IMR-90 (cell line): ENCODE data around the gene PPP1R3F. TPM values are rescaled to one million over a fixed set of nuclear protein-coding genes. Genes with fewer than 3 reads are reported as not detected.
A peak's percentile ranks its signal among the peaks of the same experiment; 100 is the strongest.

ENCODE experiments used
- ATAC-seq: fragments of 200-7000 bp; cut with Tn5 transposase; 2 replicates; pipeline ENCODE4 v1.9.1; 2020; ENCODE audit warnings: low read depth, mild to moderate bottlenecking, moderate library complexity
- BruUV-seq: library from RNA; stranded (reverse); fragments of 400-500 nt; replicated peaks from 2 replicates; lab custom pipeline; 2021; lab: Mats Ljungman, UMichigan
- CTCF ChIA-PET: fragments of 300-600 bp; formaldehyde crosslinking; extraction: SDS; loops from one replicate; lab custom pipeline; 2021; ENCODE audit warnings: antibody characterized with exemption; lab: Yijun Ruan, JAX
- POLR2A ChIA-PET: fragments of 300-600 bp; sonication (Branson Sonifier 250); formaldehyde crosslinking; loops from one replicate; lab custom pipeline; 2022; ENCODE audit warnings: antibody characterized with exemption; ENCODE audit not compliant: unreplicated experiment; lab: Charles Lee
- DNase-seq: peaks from one replicate; pipeline ENCODE4 v3.0.0; 2013
- H2AFZ ChIP-seq: replicated peaks from 2 replicates; pipeline ENCODE3; 2013; ENCODE audit warnings: low read length, mild to moderate bottlenecking; ENCODE audit not compliant: poor library complexity
- H2AK5ac ChIP-seq: 2 replicates; pipeline ENCODE4 v1.6.1; 2013; ENCODE audit warnings: low read depth, low read length, inconsistent platforms
- H2AK9ac ChIP-seq: replicated peaks from 2 replicates; pipeline ENCODE3; 2013; ENCODE audit warnings: mild to moderate bottlenecking, low read depth, low read length, moderate library complexity; ENCODE audit not compliant: poor library complexity
- H2BK120ac ChIP-seq: 2 replicates; pipeline ENCODE4 v1.6.1; 2013; ENCODE audit warnings: low read depth, low read length, inconsistent platforms
- H2BK15ac ChIP-seq: 3 replicates; pipeline ENCODE4 v1.6.1; 2013; ENCODE audit warnings: low read depth, low read length, inconsistent platforms
- H2BK20ac ChIP-seq: 2 replicates; pipeline ENCODE4 v1.6.1; 2013; ENCODE audit warnings: low read depth, mild to moderate bottlenecking, inconsistent platforms, low read length, moderate library complexity
- H2BK5ac ChIP-seq: 2 replicates; pipeline ENCODE4 v1.6.1; 2013; ENCODE audit warnings: mild to moderate bottlenecking, low read depth, low read length, inconsistent platforms; ENCODE audit not compliant: poor library complexity, severe bottlenecking
- H3K14ac ChIP-seq: replicated peaks from 2 replicates; pipeline ENCODE4 v1.6.1; 2013; ENCODE audit warnings: low read depth, low read length, inconsistent platforms
- H3K18ac ChIP-seq: 2 replicates; pipeline ENCODE4 v1.6.1; 2013; ENCODE audit warnings: low read depth, low read length, control low read depth
- H3K23ac ChIP-seq: 2 replicates; pipeline ENCODE4 v1.6.1; 2013; ENCODE audit warnings: low read depth, low read length, inconsistent platforms
- H3K27ac ChIP-seq: 2 replicates; pipeline ENCODE4 v1.5.1; 2013; ENCODE audit warnings: mild to moderate bottlenecking, control low read depth, low read length; ENCODE audit not compliant: insufficient read depth
- H3K27me3 ChIP-seq: 2 replicates; pipeline ENCODE4 v1.6.1; 2013; ENCODE audit warnings: low read length; ENCODE audit not compliant: control insufficient read depth, insufficient read depth
- H3K36me3 ChIP-seq: 2 replicates; pipeline ENCODE4 v1.6.1; 2013; ENCODE audit warnings: low read length, mixed read lengths; ENCODE audit not compliant: control insufficient read depth, insufficient read depth
- H3K4ac ChIP-seq: 2 replicates; pipeline ENCODE4 v1.6.1; 2013; ENCODE audit warnings: low read depth, low read length, inconsistent platforms
- H3K4me1 ChIP-seq: 2 replicates; pipeline ENCODE4 v1.6.1; 2013; ENCODE audit warnings: low read length, mixed read lengths; ENCODE audit not compliant: control insufficient read depth, insufficient read depth
- H3K4me2 ChIP-seq: 2 replicates; pipeline ENCODE4 v1.6.1; 2013; ENCODE audit warnings: low read depth, mild to moderate bottlenecking, control low read depth, low read length, moderate library complexity
- H3K4me3 ChIP-seq: 2 replicates; pipeline ENCODE4 v1.5.1; 2013; ENCODE audit warnings: low read depth, mild to moderate bottlenecking, control low read depth, low read length, moderate library complexity; ENCODE audit not compliant: insufficient read depth
- H3K56ac ChIP-seq: 2 replicates; pipeline ENCODE4 v1.6.1; 2013; ENCODE audit warnings: low read length, inconsistent platforms; ENCODE audit not compliant: insufficient read depth; ENCODE audit errors: extremely low read depth
- H3K79me1 ChIP-seq, 2 experiments: 2 replicates each; pipeline ENCODE4 v1.6.1; 2013; ENCODE audit warnings: low read length in 2 of 2, inconsistent platforms in 1 of 2, low read depth in 1 of 2
- H3K9ac ChIP-seq: 2 replicates; pipeline ENCODE4 v1.6.1; 2013; ENCODE audit warnings: low read depth, low read length, control low read depth
- H3K9me1 ChIP-seq: 2 replicates; pipeline ENCODE4 v1.6.1; 2013; ENCODE audit warnings: low read length, inconsistent platforms; ENCODE audit not compliant: insufficient read depth
- H3K9me3 ChIP-seq: 2 replicates; pipeline ENCODE4 v1.6.1; 2013; ENCODE audit warnings: low read length; ENCODE audit not compliant: control insufficient read depth, insufficient read depth
- H4K20me1 ChIP-seq: 2 replicates; pipeline ENCODE4 v1.6.1; 2013; ENCODE audit warnings: low read length, inconsistent platforms; ENCODE audit not compliant: insufficient read depth
- H4K5ac ChIP-seq: 2 replicates; pipeline ENCODE4 v1.6.1; 2013; ENCODE audit warnings: mild to moderate bottlenecking, low read depth, low read length, control low read depth
- H4K8ac ChIP-seq, 2 experiments: 2 replicates each; pipeline ENCODE4 v1.6.1; 2013; ENCODE audit warnings: low read depth in 2 of 2, low read length in 2 of 2, control low read depth in 1 of 2, inconsistent platforms in 1 of 2
- H4K91ac ChIP-seq: 2 replicates; pipeline ENCODE4 v1.6.1; 2013; ENCODE audit warnings: low read depth, low read length, inconsistent platforms; ENCODE audit not compliant: insufficient read depth
- BHLHE40 ChIP-seq: fragments of 150-350 bp; IDR thresholded peaks from 2 replicates; pipeline ENCODE4 v1.6.1; 2016; ENCODE audit warnings: mild to moderate bottlenecking, low read depth, low read length
- CHD1 ChIP-seq: IDR thresholded peaks from 2 replicates; pipeline ENCODE4 v1.6.1; 2012; ENCODE audit warnings: low read depth, low read length, improper control_type of control experiment
- MAFK ChIP-seq: IDR thresholded peaks from 2 replicates; pipeline ENCODE4 v1.6.1; 2012; ENCODE audit warnings: low read depth, low read length, improper control_type of control experiment
- MAZ ChIP-seq: IDR thresholded peaks from 2 replicates; pipeline ENCODE4 v1.6.1; 2012; ENCODE audit warnings: low read depth, mild to moderate bottlenecking, low read length, improper control_type of control experiment, moderate library complexity, borderline replicate concordance
- MXI1 ChIP-seq: IDR thresholded peaks from 2 replicates; pipeline ENCODE4 v1.6.1; 2012; ENCODE audit warnings: low read depth, mild to moderate bottlenecking, low read length, moderate library complexity, borderline replicate concordance
- RAD21 ChIP-seq: IDR thresholded peaks from 2 replicates; pipeline ENCODE4 v1.6.1; 2012; ENCODE audit warnings: low read length, improper control_type of control experiment
- RFX5 ChIP-seq: IDR thresholded peaks from 2 replicates; pipeline ENCODE4 v1.8.0; 2012; ENCODE audit warnings: low read depth, mild to moderate bottlenecking, low read length, moderate library complexity
- SMC3 ChIP-seq: fragments of 150-350 bp; IDR thresholded peaks from 2 replicates; pipeline ENCODE4 v1.6.1; 2016; ENCODE audit warnings: low read depth, mild to moderate bottlenecking, antibody characterized with exemption, low read length, moderate library complexity
- WGBS, 2 experiments: methylation state at CpG; one replicate each; pipeline versions ENCODE4 v1.1.5 to v1.1.7; 2013; ENCODE audit warnings: missing lambda C conversion rate in 2 of 2; ENCODE audit not compliant: insufficient read length in 1 of 2; ENCODE audit errors: extremely low coverage in 2 of 2; 5-methylcytosine and 5-hydroxymethylcytosine counted together
- dilution Hi-C: fragments of 300-500 bp; cut with HindIII; formaldehyde crosslinking; loops from one replicate; pipeline ENCODE4 v1.14.3; 2018; ENCODE audit warnings: low sequenced_read_pairs; ENCODE audit not compliant: unreplicated experiment
- in situ Hi-C: fragments of 300-500 bp; cut with MboI; formaldehyde crosslinking; loops from 3 replicates; pipeline ENCODE4 v1.14.3; 2019; ENCODE audit warnings: low sequenced_read_pairs, inconsistent platforms, mixed read lengths
- intact Hi-C: fragments of 100-400 bp; cut with micrococcal nuclease; formaldehyde crosslinking; loops from 2 replicates; pipeline ENCODE4 v1.10.0; 2022
- polyA plus RNA-seq, 3 experiments: library from polyadenylated mRNA; depleted of rRNA; stranded (reverse); fragments of >200 nt; gene quantifications; 2 replicates each; pipeline ENCODE4 v1.2.3, GENCODE V29; 2012; ENCODE audit warnings: low replicate concordance in 1 of 3
- total RNA-seq: library from RNA; depleted of rRNA; stranded (reverse); fragments of >200 nt; gene quantifications from 2 replicates; pipeline ENCODE4 v1.2.3, GENCODE V29; 2012
- TF ChIP-seq, protein P1 (sequence below): conservative IDR thresholded peaks from 2 replicates; pipeline ENCODE4 v1.5.1; 2012; ENCODE audit warnings: mild to moderate bottlenecking, low read depth, low read length, improper control_type of control experiment
- TF ChIP-seq, protein P2 (sequence below): fragments of 150-350 bp; IDR thresholded peaks from 2 replicates; pipeline ENCODE4 v1.6.1; 2017; ENCODE audit warnings: mild to moderate bottlenecking, antibody characterized with exemption, low read length, low read depth
- TF ChIP-seq, protein P3 (sequence below): fragments of 150-350 bp; IDR thresholded peaks from 2 replicates; pipeline ENCODE4 v1.6.1; 2016; ENCODE audit warnings: low read depth, mild to moderate bottlenecking, low read length, moderate library complexity, borderline replicate concordance

The PPP1R3F gene
- total and polyA plus RNA-seq, 2 of the 4 experiments (the other 2 are of a cell fraction): 0.72 to 1.7 TPM

DNA sequence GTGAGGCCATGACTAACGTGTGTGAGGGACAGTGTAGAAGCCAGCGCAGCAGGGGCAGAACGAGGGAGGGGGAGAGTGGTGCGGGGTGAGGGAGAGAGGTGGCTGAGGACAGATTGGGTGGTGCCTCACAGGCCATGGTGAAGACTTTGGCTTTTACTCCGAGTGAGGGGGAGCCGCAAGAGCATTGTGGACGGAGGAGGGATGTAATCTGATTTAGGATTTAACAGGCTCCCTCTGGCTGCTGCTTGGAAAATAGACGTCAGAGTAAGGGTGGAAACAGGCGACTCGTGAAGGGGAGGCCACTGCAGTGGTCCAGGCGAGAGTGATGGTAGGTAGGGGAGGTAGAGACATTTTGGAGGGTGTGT lies 13.0 kb downstream of the PPP1R3F start:
- peak; percentile 33 for DNase-seq
- BruUV-seq: no TSS peak
- no peak overlapping the region for H2BK5ac ChIP-seq
- no peaks in the 10 kb centered on the region for H3K4me1 ChIP-seq
- dilution Hi-C loops (no loop called here), in situ Hi-C loops (no loop called here), intact Hi-C loops (loop anchor here (10.0 kb wide), 1 partner anchor 1018 kb away; no protein-coding TSS in a partner anchor)
- 0 out of 2 replicates have a peak overlapping the region, but pooled peaks have one; percentile 27 for H4K5ac ChIP-seq
- H3K9me1 ChIP-seq: peaks cover 3% of the 10 kb centered on the region; the same call in 1 of the 2 replicates
- H2AK5ac ChIP-seq: no peak overlapping the region
- peak; percentile 71 for ATAC-seq
- H3K27ac ChIP-seq: no peak overlapping the region
- H3K36me3 ChIP-seq: no peaks in the 10 kb centered on the region
- H3K4me3 ChIP-seq: no peak overlapping the region
- no peak overlapping the region for H3K18ac ChIP-seq
- peak overlapping the region; percentile 74 for H2AFZ ChIP-seq
- H4K20me1 ChIP-seq: no peaks in the 10 kb centered on the region
- H3K4me2 ChIP-seq: no peak overlapping the region
- H3K56ac ChIP-seq: no peak overlapping the region
- whole genome bisulfite sequencing, 2 experiments: 26% methylated on average over 5 of the region's 11 CpGs; no CpG with 5 or more reads in 1 of the 2 experiments
- no peak overlapping the region for H2BK120ac ChIP-seq
- H3K9ac ChIP-seq: no peak overlapping the region
- no peak overlapping the region for H2BK15ac ChIP-seq
- no peak overlapping the region for H3K14ac ChIP-seq
- no peak for TF ChIP-seq CHD1
- TF ChIP-seq BHLHE40: no peak
- TF ChIP-seq, protein P1, sequence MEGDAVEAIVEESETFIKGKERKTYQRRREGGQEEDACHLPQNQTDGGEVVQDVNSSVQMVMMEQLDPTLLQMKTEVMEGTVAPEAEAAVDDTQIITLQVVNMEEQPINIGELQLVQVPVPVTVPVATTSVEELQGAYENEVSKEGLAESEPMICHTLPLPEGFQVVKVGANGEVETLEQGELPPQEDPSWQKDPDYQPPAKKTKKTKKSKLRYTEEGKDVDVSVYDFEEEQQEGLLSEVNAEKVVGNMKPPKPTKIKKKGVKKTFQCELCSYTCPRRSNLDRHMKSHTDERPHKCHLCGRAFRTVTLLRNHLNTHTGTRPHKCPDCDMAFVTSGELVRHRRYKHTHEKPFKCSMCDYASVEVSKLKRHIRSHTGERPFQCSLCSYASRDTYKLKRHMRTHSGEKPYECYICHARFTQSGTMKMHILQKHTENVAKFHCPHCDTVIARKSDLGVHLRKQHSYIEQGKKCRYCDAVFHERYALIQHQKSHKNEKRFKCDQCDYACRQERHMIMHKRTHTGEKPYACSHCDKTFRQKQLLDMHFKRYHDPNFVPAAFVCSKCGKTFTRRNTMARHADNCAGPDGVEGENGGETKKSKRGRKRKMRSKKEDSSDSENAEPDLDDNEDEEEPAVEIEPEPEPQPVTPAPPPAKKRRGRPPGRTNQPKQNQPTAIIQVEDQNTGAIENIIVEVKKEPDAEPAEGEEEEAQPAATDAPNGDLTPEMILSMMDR: peak; percentile 27
- TF ChIP-seq, protein P2, sequence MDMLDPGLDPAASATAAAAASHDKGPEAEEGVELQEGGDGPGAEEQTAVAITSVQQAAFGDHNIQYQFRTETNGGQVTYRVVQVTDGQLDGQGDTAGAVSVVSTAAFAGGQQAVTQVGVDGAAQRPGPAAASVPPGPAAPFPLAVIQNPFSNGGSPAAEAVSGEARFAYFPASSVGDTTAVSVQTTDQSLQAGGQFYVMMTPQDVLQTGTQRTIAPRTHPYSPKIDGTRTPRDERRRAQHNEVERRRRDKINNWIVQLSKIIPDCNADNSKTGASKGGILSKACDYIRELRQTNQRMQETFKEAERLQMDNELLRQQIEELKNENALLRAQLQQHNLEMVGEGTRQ: no peak
- no peak for TF ChIP-seq MAFK
- no peak for TF ChIP-seq RAD21
- no peak for TF ChIP-seq SMC3
- 0 out of 2 replicates have a peak, but pooled peaks have one; percentile 18 for TF ChIP-seq RFX5
- TF ChIP-seq MXI1: no peak
- TF ChIP-seq, protein P3, sequence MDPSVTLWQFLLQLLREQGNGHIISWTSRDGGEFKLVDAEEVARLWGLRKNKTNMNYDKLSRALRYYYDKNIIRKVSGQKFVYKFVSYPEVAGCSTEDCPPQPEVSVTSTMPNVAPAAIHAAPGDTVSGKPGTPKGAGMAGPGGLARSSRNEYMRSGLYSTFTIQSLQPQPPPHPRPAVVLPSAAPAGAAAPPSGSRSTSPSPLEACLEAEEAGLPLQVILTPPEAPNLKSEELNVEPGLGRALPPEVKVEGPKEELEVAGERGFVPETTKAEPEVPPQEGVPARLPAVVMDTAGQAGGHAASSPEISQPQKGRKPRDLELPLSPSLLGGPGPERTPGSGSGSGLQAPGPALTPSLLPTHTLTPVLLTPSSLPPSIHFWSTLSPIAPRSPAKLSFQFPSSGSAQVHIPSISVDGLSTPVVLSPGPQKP: no peak
- no peak for TF ChIP-seq MAZ
- ChIA-PET CTCF (no interaction called here), POLR2A (no interaction called here)
- no peak overlapping the region for H3K23ac ChIP-seq
- H2AK9ac ChIP-seq: peak overlapping the region; percentile 15
- no peaks in the 10 kb centered on the region for H3K9me3 ChIP-seq
- no peak overlapping the region for H3K4ac ChIP-seq
- H2BK20ac ChIP-seq: no peak overlapping the region
- no peak overlapping the region for H4K8ac ChIP-seq
- H3K27me3 ChIP-seq: no peaks in the 10 kb centered on the region
- H4K91ac ChIP-seq: no peak overlapping the region
- H3K79me1 ChIP-seq: no peaks in the 10 kb centered on the region
